Astrocyte of the cerebellum (primary cell): ENCODE measurements around the gene CBX2.

Experiments used
- DNase-seq: peaks from one replicate; pipeline ENCODE4 v3.0.0-alpha.2; 2011; ENCODE audit warnings: low read depth
- H3K4me3 ChIP-seq: 2 replicates; pipeline ENCODE4 v1.5.1; 2011; ENCODE audit warnings: mild to moderate bottlenecking, low read depth, low read length, moderate library complexity
- in situ Hi-C: cut with HindIII; loops from 2 replicates; pipeline ENCODE4 v1.10.0; 2017; ENCODE audit warnings: low sequenced_read_pairs
- TF ChIP-seq, protein P1 (sequence below): IDR thresholded peaks from 2 replicates; pipeline ENCODE4 v1.5.1; 2012; ENCODE audit warnings: low read length, low read depth, moderate library complexity, mild to moderate bottlenecking; ENCODE audit errors: missing control alignments

The CBX2 gene

DNA sequence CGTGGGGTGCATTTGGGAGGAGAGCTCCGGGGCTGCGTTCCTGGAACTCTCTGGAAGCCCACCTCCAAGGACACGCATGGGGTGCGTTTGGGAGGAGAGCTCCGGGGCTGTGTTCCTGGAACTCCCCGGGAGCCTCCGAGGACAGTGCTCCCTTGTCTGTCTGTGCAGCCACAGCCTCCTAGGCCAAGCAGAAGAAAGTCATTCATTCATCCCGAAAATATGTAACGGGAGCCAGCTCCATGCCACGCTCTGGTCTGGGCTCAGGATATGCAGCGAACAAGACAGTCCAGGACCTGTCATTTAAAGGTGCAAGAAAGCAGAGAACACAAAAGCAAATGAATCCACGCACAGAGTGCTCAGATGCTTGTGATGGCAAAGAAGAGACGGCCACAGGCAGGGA lies 39.3 kb upstream of the CBX2 start:
- no peak for DNase-seq
- in situ Hi-C loops: no loop called here
- no peak overlapping the region for H3K4me3 ChIP-seq
- TF ChIP-seq, protein P1, sequence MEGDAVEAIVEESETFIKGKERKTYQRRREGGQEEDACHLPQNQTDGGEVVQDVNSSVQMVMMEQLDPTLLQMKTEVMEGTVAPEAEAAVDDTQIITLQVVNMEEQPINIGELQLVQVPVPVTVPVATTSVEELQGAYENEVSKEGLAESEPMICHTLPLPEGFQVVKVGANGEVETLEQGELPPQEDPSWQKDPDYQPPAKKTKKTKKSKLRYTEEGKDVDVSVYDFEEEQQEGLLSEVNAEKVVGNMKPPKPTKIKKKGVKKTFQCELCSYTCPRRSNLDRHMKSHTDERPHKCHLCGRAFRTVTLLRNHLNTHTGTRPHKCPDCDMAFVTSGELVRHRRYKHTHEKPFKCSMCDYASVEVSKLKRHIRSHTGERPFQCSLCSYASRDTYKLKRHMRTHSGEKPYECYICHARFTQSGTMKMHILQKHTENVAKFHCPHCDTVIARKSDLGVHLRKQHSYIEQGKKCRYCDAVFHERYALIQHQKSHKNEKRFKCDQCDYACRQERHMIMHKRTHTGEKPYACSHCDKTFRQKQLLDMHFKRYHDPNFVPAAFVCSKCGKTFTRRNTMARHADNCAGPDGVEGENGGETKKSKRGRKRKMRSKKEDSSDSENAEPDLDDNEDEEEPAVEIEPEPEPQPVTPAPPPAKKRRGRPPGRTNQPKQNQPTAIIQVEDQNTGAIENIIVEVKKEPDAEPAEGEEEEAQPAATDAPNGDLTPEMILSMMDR: no peak

GRCh38 chr17:79739148-79740062 lies 38.5 kb upstream of the CBX2 start:
- in situ Hi-C loops: no loop called here
- TF ChIP-seq, protein P1: no peak
- H3K4me3 ChIP-seq: no peak overlapping the region
- no peak for DNase-seq

DNA sequence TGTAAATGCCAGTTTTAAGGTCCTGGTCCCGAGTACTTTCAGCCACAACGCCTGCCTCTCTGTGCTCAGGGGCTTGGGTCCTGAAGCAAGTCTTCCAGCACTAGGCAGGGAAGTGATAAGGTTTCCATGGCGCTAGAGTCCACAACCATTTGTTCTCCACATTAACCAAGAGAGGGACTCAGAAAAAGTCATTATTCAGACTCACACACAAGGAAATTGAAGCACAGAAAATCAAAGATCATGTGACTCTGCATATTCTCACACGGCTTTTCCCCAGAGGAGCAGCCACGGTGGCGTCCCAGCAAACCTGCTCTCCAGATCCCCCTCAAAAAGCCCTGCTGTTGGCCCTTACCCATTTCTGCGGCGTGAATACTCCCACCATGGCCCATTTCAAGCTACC lies 37.5 kb upstream of the CBX2 start:
- in situ Hi-C loops: no loop called here
- no peak for DNase-seq
- TF ChIP-seq, protein P1: no peak
- no peak overlapping the region for H3K4me3 ChIP-seq

- in situ Hi-C loops: no loop called here
- H3K4me3 ChIP-seq: no peak overlapping the region
- TF ChIP-seq, protein P1: no peak
- DNase-seq: no peak
These were observed 36.6 kb upstream of the CBX2 start for GRCh38 chr17:79741401-79741750.

DNA sequence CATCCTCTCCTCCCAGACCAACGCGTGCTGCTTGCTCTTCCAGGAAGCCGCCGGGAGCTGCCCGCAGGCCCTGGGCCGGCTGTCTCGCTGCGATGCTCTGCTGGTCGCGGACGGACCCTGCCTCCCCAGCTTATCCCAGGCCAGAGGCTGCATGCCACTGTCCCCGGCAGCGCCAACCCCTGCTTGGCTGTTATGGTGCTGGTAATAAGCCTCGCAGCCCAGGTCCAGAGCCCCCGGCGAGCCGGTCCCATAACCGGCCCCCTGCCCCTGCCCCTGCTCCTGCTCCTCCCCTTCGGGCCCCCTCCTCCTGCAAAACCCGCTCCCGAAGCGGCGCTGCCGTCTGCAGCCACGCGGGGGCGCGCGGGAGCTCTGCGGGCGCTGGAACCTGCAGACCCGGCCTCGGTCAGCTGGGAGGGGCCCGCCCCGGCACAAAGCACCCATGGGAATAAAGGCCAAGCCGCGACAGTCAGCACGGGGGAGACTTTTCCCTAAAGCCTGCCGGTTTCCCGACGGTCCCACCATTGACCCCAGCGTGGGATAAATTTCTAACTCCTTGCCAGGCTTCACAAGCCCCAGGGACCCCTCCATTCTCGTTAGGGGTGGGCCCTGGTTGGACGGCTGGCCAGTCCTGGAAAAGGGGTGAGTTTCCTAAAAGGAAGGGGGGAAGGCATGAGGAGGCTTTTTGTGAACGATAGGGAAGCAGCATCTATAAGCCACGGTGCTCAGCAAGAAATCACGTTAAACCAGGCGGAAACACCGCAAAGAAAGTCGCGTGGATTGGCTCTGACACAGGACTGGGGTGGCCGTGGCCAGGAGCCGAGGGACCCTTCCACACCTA lies 36.0 kb upstream of the CBX2 start:
- H3K4me3 ChIP-seq: no peak overlapping the region
- TF ChIP-seq, protein P1: peak; percentile 91
- in situ Hi-C loops: no loop called here
- DNase-seq: no peak

DNA sequence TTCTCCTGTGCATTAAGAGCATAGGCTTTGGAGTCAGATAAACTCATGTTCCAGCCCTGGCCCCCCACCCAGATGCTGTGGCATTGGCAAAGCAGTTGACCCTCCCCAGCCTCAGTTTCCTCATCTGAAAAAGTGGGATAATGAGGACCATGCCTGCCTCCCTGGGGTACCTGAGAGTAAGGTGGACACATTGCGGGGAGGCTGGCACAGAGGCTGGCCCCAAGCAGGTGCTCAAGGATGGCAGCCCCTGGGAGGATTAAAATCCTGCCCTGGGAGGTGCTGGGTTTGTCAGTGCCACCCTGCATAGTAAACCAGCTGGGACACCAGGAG lies 35.4 kb upstream of the CBX2 start:
- DNase-seq: no peak
- TF ChIP-seq, protein P1: no peak
- H3K4me3 ChIP-seq: no peak overlapping the region
- in situ Hi-C loops: no loop called here
